Activated CD4-positive, alpha-beta memory T cell treated with anti-CD3 and anti-CD28 coated beads, Interleukin-2, amount 10 ng/mL, durations not matched to agents 7 days and 5 days (primary cell): ENCODE data around the gene PFDN1. TPM values are rescaled to one million over a fixed set of nuclear protein-coding genes. Genes with fewer than 3 reads are reported as not detected.
"Not testable (repeated sequence)": the region's sequence is repeated elsewhere in the genome, so short reads cannot be mapped to it uniquely, and the experiment has no call there.

Experiments
- CTCF ChIA-PET: fragments of 350-600 bp; sonication (Branson Sonifier 250); formaldehyde crosslinking; loops from one replicate; lab custom pipeline; 2021; ENCODE audit warnings: antibody characterized with exemption, inconsistent platforms; lab: Charles Lee
- POLR2A ChIA-PET: fragments of 350-600 bp; sonication (Branson Sonifier 250); formaldehyde crosslinking; loops from one replicate; lab custom pipeline; 2021; ENCODE audit warnings: antibody characterized with exemption; lab: Charles Lee
- DNase-seq: peaks from one replicate; pipeline ENCODE4 v3.0.0-alpha.2; 2020
- H3K27ac Mint-ChIP-seq: one replicate; pipeline ENCODE4 v1.8.0; 2021; ENCODE audit warnings: mild to moderate bottlenecking, mixed read lengths
- H3K27me3 Mint-ChIP-seq: one replicate; pipeline ENCODE4 v1.8.0; 2021; ENCODE audit warnings: mixed read lengths
- H3K36me3 Mint-ChIP-seq: one replicate; pipeline ENCODE4 v1.8.0; 2021; ENCODE audit warnings: low read depth, mixed read lengths
- H3K4me1 Mint-ChIP-seq: one replicate; pipeline ENCODE4 v1.8.0; 2021; ENCODE audit warnings: mixed read lengths
- H3K4me3 Mint-ChIP-seq: one replicate; pipeline ENCODE4 v1.8.0; 2021; ENCODE audit warnings: mild to moderate bottlenecking, mixed read lengths
- H3K9me3 Mint-ChIP-seq: one replicate; pipeline ENCODE4 v1.8.0; 2021; ENCODE audit warnings: mixed read lengths
- total RNA-seq, 2 experiments: library from RNA; stranded (reverse); gene quantifications; one replicate each; pipeline ENCODE4 v1.2.3, GENCODE V29; 2021

PFDN1 gene
- total RNA-seq, 2 experiments from 2014 or later: 52.3 to 55.8 TPM

- Mint-ChIP-seq H3K27me3 (no peaks in the 10 kb centered on the region), H3K4me1 (peaks cover 37% of the 10 kb centered on the region), H3K4me3 (no peak overlapping the region), H3K9me3 (no peaks in the 10 kb centered on the region), H3K27ac (no peak overlapping the region), H3K36me3 (no peaks in the 10 kb centered on the region)
- DNase-seq: no peak
- CTCF ChIA-PET: interaction anchor here (1.5 kb wide), 2 partner anchors 23 to 135 kb away, joined by 3 to 5 read pairs; no protein-coding TSS in a partner anchor
- POLR2A ChIA-PET: no interaction called here
Measured at GRCh38 chr5:140216478-140217074, 86.3 kb downstream of the PFDN1 start.

GRCh38 chr5:140215276-140215675 lies 87.6 kb downstream of the PFDN1 start:
- POLR2A ChIA-PET: no interaction called here
- CTCF ChIA-PET: no interaction called here
- Mint-ChIP-seq H3K9me3 (no peaks in the 10 kb centered on the region), H3K27ac (no peak overlapping the region), H3K27me3 (no peaks in the 10 kb centered on the region), H3K36me3 (no peaks in the 10 kb centered on the region), H3K4me1 (peaks cover 25% of the 10 kb centered on the region), H3K4me3 (no peak overlapping the region)
- no peak for DNase-seq

- ChIA-PET CTCF (no interaction called here), POLR2A (no interaction called here)
- H3K4me1 Mint-ChIP-seq: peaks cover 20% of the 10 kb centered on the region
- no peaks in the 10 kb centered on the region for H3K9me3 Mint-ChIP-seq
- H3K36me3 Mint-ChIP-seq: peaks cover 3% of the 10 kb centered on the region
- H3K27me3 Mint-ChIP-seq: no peaks in the 10 kb centered on the region
- DNase-seq: no peak
- H3K27ac Mint-ChIP-seq: no peak overlapping the region
- H3K4me3 Mint-ChIP-seq: no peak overlapping the region
Measured at GRCh38 chr5:140214831-140215230, 88.1 kb downstream of the PFDN1 start.

GRCh38 chr5:140213370-140213983 lies 89.4 kb downstream of the PFDN1 start:
- no peak overlapping the region for H3K4me3 Mint-ChIP-seq
- no peak for DNase-seq
- ChIA-PET CTCF (no interaction called here), POLR2A (no interaction called here)
- no peaks in the 10 kb centered on the region for H3K9me3 Mint-ChIP-seq
- peaks cover 3% of the 10 kb centered on the region for H3K36me3 Mint-ChIP-seq
- H3K27ac Mint-ChIP-seq: no peak overlapping the region
- peaks cover 17% of the 10 kb centered on the region for H3K4me1 Mint-ChIP-seq
- H3K27me3 Mint-ChIP-seq: no peaks in the 10 kb centered on the region

- ChIA-PET POLR2A (no interaction called here), CTCF (no interaction called here)
- Mint-ChIP-seq H3K36me3 (peaks cover 3% of the 10 kb centered on the region), H3K4me3 (no peak overlapping the region), H3K9me3 (peaks cover 2% of the 10 kb centered on the region), H3K4me1 (peaks cover 9% of the 10 kb centered on the region), H3K27ac (no peak overlapping the region), H3K27me3 (no peaks in the 10 kb centered on the region)
- DNase-seq: no peak
Measured at GRCh38 chr5:140208065-140208464, 94.8 kb downstream of the PFDN1 start.

- no peak overlapping the region for H3K27ac Mint-ChIP-seq
- H3K4me3 Mint-ChIP-seq: no peak overlapping the region
- peaks cover 2% of the 10 kb centered on the region for H3K9me3 Mint-ChIP-seq
- DNase-seq: no peak
- CTCF ChIA-PET: interaction anchor here (0.5 to 0.8 kb wide), 3 partner anchors 37 to 440 kb away, joined by 3 to 4 read pairs (median 3); partner anchors contain the start of genes IK and NDUFA2
- POLR2A ChIA-PET: no interaction called here
- no peaks in the 10 kb centered on the region for H3K27me3 Mint-ChIP-seq
- peaks cover 3% of the 10 kb centered on the region for H3K36me3 Mint-ChIP-seq
- peaks cover 9% of the 10 kb centered on the region for H3K4me1 Mint-ChIP-seq
Measured at GRCh38 chr5:140207250-140207964, 95.5 kb downstream of the PFDN1 start.

- Mint-ChIP-seq H3K36me3 (peaks cover 3% of the 10 kb centered on the region), H3K9me3 (peaks cover 2% of the 10 kb centered on the region), H3K27me3 (no peaks in the 10 kb centered on the region), H3K27ac (no peak overlapping the region), H3K4me3 (no peak overlapping the region), H3K4me1 (peaks cover 9% of the 10 kb centered on the region)
- CTCF ChIA-PET: interaction anchor here (0.6 to 1.0 kb wide), 3 partner anchors 31 to 130 kb away, joined by 3 read pairs; no protein-coding TSS in a partner anchor
- POLR2A ChIA-PET: no interaction called here
- DNase-seq: no peak
Measured at GRCh38 chr5:140205952-140206351, 96.9 kb downstream of the PFDN1 start.

GRCh38 chr5:140205216-140205615 lies 97.7 kb downstream of the PFDN1 start:
- no peak overlapping the region for H3K27ac Mint-ChIP-seq
- POLR2A ChIA-PET: no interaction called here
- H3K36me3 Mint-ChIP-seq: peaks cover 3% of the 10 kb centered on the region
- DNase-seq: no peak
- H3K4me1 Mint-ChIP-seq: peaks cover 9% of the 10 kb centered on the region
- CTCF ChIA-PET: interaction anchor here (0.6 to 1.0 kb wide), 3 partner anchors 31 to 131 kb away, joined by 3 read pairs; no protein-coding TSS in a partner anchor
- H3K4me3 Mint-ChIP-seq: no peak overlapping the region
- H3K27me3 Mint-ChIP-seq: no peaks in the 10 kb centered on the region
- H3K9me3 Mint-ChIP-seq: peaks cover 2% of the 10 kb centered on the region

GRCh38 chr5:140202610-140203009 lies 100.3 kb downstream of the PFDN1 start:
- no peak overlapping the region for H3K4me3 Mint-ChIP-seq
- no peak for DNase-seq
- POLR2A ChIA-PET: no interaction called here
- no peaks in the 10 kb centered on the region for H3K9me3 Mint-ChIP-seq
- peaks cover 7% of the 10 kb centered on the region for H3K4me1 Mint-ChIP-seq
- H3K27me3 Mint-ChIP-seq: no peaks in the 10 kb centered on the region
- CTCF ChIA-PET: no interaction called here
- H3K27ac Mint-ChIP-seq: no peak overlapping the region
- no peaks in the 10 kb centered on the region for H3K36me3 Mint-ChIP-seq

- no peak overlapping the region for H3K27ac Mint-ChIP-seq
- no peaks in the 10 kb centered on the region for H3K9me3 Mint-ChIP-seq
- DNase-seq: no peak
- ChIA-PET POLR2A (no interaction called here), CTCF (no interaction called here)
- H3K4me1 Mint-ChIP-seq: peaks cover 2% of the 10 kb centered on the region
- no peak overlapping the region for H3K4me3 Mint-ChIP-seq
- H3K36me3 Mint-ChIP-seq: no peaks in the 10 kb centered on the region
- H3K27me3 Mint-ChIP-seq: no peaks in the 10 kb centered on the region
Measured at GRCh38 chr5:140202078-140202477, 100.8 kb downstream of the PFDN1 start.

- POLR2A ChIA-PET, H3K9me3 Mint-ChIP-seq, DNase-seq, H3K4me3 Mint-ChIP-seq, CTCF ChIA-PET, H3K27me3 Mint-ChIP-seq, H3K36me3 Mint-ChIP-seq, H3K4me1 Mint-ChIP-seq, H3K27ac Mint-ChIP-seq: not testable (repeated sequence)
Measured at GRCh38 chr5:140198915-140199314, 104.0 kb downstream of the PFDN1 start.

GRCh38 chr5:140197023-140197422 lies 105.9 kb downstream of the PFDN1 start:
- Mint-ChIP-seq H3K27me3 (no peaks in the 10 kb centered on the region), H3K36me3 (no peaks in the 10 kb centered on the region), H3K27ac (no peak overlapping the region), H3K4me3 (no peak overlapping the region), H3K9me3 (no peaks in the 10 kb centered on the region), H3K4me1 (no peaks in the 10 kb centered on the region)
- ChIA-PET CTCF (no interaction called here), POLR2A (no interaction called here)
- DNase-seq: no peak

GRCh38 chr5:140196115-140196814 lies 106.6 kb downstream of the PFDN1 start:
- no peak for DNase-seq
- CTCF ChIA-PET: no interaction called here
- Mint-ChIP-seq H3K27me3 (no peaks in the 10 kb centered on the region), H3K4me3 (no peak overlapping the region), H3K4me1 (no peaks in the 10 kb centered on the region), H3K9me3 (no peaks in the 10 kb centered on the region), H3K27ac (no peak overlapping the region), H3K36me3 (no peaks in the 10 kb centered on the region)
- POLR2A ChIA-PET: interaction anchor here (0.6 kb wide), 1 partner anchor 8 kb away, joined by 3 read pairs; no protein-coding TSS in a partner anchor
